Ammon's horn (tissue), 1 donor: ENCODE results near the gene OAS2.
A peak's percentile ranks its signal among the peaks of the same experiment; 100 is the strongest.
"Not testable (repeated sequence)": the region's sequence is repeated elsewhere in the genome, so short reads cannot be mapped to it uniquely, and the experiment has no call there.

Experiments
- DNase-seq: peaks from one replicate; pipeline ENCODE4 v3.0.0-alpha.2; 2016; ENCODE audit warnings: low spot score

OAS2 gene

DNA sequence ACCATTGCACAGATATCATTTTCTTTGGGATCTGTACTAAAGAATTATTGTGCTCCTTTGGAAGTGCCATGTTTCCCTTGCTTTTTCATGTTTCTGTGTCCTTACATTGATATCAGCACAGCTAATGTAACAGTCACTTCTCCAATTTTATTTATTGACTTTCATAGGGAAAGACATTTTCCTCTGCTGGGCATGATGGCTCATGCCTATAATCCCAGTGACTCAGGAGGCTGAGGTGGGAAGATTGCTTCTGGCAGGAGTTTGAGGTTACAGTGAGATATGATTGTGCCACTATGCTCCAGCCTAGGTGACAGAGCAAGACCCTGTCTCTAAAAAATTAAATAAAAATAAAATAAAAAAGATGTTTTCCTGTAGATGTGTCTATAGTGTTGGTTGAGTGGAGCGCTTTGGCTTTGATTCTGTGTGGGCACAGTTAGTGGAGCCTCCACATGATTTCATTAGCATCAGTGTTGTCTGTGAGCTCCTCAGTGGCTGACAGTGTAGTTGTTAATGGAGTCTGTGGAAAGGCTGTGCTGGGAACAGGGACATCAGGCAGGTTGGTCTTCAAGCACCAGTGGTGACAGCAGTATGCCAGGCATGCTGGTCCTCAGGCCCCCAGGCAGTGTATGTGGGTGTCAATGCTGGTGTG, 7.4 kb downstream of the OAS2 start:
- DNase-seq = no peak

DNA sequence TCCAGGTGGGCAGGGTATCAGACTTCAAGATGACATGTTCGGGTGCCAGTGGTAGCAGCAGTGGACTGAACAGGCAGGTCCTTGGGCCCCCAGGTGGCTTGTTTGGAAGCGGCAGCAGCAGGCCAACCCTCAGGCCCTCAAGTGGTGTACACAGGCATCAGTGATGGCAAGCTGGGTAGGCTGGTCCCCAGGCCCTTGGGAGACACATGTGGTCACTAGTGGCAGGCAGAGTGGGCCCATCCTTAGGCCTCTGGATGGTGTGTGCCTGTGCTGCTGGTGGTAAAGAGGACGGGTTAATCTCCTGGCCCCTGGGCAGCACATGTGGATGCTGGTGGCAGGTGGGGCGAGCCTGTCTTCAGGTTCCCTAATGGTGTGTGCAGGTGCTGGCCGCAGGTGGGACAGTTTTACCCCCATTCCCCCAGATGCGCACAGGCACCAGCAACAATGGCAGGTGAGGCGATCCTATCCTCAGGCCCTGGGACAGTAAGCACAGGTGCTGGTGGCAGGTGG, 8.0 kb downstream of the OAS2 start:
- DNase-seq = no peak

DNA sequence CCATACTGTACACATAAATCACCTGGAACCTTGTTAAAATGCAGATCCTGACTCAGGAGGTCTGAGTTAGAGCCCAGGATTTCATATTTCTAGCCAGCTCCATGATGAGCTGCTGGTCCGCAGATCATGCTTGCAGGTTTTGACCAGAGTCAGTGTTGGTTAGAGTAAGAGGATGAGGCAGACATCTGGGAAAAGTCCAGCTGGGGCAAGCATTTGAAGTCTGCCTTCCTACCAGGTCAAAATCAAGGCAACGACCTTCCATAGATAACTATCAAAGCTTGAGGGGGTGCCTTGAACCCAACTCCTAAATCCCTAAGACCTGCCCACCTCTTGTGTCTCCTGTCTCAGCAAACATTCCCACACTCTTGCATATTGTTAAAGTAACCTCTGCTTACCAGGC, 9.2 kb downstream of the OAS2 start:
- DNase-seq = no peak

DNA sequence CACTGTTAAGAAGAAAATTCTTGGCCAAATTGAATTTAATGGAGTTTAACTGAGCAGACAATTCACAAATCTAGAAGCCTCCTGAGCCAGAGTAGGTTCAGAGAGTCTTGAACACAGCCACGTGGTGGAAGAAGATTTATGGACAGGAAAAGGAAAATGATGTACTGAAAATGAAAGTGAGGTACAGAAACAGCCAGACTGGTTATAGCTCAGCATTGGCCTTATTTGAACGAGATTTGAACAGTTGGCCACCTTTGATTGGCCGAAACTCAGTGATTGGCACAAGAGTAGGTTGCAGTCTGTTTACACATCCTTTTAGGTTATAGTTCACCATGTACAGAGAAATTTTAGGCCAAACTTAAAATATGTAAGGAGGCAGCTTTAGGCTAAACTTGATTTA, 9.9 kb downstream of the OAS2 start:
- no peak for DNase-seq

DNA sequence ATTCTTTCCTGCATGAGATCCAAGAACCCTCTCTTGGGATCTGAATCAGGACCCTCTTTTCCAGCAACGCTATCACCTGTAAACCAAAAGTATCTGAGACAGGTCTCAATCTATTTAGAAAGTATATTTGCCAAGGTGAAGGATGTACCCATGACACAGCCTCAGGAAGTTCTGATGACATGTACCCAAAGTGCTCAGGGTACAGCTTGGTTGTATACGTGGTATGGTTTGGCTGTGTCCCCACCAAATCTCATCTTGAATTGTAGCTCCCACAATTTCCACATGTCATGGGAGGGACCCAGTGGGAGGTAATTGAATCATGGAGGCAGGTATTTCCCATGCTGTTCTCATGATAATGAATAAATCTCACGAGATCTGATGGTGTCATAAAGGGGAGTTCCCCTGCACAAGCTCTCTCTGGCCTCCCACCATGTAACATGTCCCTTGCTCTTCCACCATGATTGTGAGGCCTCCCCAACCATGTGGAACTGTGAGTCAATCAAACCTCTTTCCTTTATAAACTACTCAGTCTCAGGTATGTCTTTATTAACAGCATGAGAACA, 10.6 kb downstream of the OAS2 start:
- DNase-seq = not testable (repeated sequence)

DNA sequence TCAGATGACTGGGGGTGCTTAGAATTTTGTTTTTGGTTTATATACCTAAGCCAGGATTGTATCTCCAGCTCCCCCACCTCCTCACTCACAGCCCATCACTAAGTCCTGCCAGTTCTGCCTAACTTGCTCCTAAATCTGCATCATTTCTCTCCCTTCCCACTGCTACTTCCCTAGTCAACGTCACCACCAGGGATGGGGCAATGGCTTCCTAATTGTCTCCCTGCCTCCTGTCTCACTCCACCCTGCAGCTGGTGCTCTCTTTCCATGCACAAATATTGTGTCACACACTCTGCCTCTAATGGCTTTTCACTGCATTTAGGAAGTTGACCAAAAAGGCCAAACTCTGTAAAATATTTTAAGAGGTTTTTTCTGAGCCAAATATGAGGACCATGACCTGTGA, 11.5 kb downstream of the OAS2 start:
- DNase-seq = no peak

DNA sequence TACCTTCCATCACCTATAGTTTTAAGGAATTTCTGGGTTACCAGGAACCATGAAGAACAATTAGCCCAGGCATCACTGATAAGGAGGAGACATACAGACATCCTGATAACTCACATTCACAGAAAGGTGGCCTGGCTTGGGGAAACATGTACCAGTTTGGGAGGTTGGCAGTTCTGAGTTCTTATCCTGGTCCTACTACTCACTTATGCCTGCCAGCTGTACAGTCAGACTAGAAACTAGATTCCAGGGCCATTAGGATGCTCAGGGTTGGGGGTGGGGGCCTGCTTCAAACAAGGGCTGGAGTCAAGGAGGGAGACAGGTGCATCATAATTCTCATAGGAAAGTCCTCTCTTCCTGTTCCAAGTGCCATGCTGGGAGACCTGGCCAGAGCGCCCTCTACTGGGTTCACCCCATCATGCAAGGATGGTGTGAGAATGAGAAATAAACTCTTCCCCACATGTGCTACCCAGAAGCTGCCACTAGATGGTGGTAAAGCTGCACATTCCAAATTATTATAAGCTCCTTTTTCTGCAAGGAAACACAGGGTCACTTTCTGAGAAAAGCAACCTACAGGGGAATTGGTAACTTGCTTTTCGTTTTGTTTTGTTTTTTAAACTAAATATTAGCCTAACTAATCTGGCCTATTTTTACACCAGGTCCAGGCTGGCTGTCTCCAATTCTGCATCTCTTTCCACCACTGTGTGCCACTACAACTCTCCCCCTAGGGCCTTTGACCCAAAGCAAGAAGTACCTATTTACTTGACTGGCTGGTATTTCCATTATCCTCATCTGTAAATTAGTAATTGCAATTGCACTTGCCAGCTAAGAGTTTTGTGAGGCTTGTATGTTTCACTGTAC, 14.5 kb downstream of the OAS2 start:
- DNase-seq = peak; percentile 54

DNA sequence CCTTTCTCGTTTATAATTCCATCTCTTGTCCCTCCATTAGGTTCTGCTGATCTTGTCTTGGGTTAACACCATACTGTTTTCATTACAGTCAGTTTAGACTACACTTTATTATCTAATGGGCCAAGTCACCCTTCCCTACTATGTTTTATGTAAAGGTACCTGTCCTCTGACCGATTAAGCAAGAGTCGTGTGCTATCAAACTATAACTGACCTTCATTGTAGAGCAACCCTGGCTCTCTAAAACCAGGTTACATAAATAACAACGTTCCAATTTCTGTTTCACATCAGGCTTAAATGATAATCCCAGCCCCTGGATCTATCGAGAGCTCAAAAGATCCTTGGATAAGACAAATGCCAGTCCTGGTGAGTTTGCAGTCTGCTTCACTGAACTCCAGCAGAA, 16.7 kb downstream of the OAS2 start:
- DNase-seq = no peak

DNA sequence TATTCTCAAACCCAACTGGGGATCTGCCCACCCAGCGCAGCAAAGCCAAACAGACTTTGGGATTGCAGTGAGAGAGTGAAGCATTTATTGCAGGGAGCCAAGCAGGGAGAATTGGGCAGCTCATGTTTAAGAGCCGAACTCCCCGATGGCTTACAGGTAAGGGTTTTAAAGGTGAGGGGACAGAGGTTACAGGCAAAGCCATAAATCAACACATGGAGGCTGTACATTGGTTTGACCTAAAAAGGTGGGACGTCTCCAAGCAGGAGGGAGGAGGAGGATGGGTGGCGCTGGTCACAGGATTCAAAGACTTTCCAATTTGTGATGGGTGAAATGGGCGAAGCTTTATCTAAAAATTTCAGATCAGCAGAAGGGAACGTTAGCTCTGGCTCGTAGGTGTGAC, 18.2 kb downstream of the OAS2 start:
- no peak for DNase-seq

DNA sequence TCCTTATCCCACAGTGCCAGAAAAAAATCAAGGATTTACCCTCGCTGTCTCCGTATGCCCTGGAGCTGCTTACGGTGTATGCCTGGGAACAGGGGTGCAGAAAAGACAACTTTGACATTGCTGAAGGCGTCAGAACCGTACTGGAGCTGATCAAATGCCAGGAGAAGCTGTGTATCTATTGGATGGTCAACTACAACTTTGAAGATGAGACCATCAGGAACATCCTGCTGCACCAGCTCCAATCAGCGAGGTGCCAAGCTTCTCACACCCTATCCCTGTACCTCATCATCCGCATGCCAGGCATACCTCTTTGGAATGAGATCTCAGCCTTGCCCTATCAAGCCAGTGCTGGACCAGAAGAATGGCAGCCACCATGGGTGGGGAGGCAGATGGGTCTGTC, 19.2 kb downstream of the OAS2 start:
- no peak for DNase-seq

DNA sequence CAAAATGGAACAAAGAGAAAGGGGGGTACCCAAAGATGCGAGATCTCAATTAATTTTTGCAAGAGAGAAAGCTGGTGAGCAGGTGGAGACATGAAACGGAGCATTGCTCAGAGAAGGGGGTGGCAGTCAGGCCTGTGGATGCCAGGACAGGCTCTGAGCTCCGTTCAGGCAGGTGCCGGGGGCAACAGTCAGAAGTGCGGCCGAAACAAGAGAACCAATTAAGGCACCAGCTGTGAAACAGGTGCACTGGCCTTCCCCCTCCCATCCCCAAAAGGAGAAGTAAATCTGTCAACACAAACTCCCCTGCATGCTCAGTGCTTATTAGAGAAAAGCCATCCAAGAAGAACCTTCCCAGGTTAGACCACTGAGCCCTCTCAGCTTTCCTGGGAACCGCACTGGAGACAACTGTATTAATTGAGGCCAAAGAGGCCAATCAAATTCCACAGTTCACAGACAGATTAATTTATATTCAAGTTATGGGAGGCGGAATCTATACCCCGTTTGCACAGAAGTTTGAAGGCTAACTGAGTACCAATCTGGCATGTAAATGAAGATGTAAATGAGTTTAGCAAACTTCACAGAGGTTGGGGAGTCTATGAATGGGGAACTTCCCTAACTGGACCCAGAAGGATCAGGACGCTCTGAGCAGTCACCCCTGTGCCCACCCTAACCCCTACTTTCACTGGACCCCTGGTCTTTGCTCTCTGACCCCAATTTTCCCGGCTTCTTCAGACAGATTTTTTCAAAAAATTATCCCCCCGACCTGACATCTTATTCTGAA, 20.9 kb downstream of the OAS2 start:
- DNase-seq = no peak

DNA sequence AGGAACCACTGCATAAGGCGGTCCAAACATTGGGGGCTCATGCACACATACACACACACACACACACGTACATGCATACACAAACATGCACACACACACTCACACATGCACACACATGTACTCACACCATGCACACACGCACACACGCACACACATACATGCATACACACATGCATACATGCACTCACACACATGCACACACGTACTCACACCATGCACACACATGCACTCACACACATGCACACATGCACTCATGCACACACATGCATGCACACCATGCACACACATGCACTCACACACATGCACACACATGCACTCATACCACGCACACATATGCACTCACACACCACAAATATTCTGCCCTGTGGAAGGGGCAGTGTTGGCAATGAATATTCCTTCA, 22.1 kb downstream of the OAS2 start:
- no peak for DNase-seq

DNA sequence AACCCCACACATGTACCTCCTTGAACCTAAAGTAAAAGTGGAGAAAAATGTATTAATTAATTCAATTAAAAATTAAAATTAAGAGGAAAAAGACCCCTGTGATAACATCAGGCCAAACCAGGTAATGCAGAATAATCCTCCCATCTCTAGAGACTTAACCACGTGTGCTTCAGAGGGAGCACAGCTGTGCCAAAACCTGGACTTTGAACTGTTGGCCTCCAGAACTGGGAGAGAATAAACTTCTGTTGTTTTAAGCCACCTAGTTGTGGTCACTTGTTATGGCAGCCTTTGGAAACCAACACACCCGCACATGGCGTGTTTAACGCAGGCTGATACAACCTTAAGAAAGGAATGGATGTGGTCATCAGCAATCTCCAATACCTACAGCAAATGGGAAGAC, 23.8 kb downstream of the OAS2 start:
- no peak for DNase-seq

DNA sequence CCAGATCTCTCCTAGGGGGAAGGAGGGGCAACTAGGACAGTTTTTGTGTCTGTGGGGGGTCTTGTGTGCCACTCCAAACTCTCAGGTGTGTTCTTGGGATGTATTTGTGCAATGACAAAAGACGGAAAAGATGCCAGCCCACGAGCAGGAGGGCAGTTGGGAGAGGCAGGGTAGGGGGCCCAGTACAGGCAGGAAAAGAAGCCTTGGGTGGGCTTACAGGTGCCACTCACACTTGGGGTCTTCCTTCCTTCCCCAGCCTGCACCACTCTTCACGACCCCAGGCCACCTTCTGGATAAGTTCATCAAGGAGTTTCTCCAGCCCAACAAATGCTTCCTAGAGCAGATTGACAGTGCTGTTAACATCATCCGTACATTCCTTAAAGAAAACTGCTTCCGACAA, 24.4 kb downstream of the OAS2 start:
- DNase-seq = no peak

DNA sequence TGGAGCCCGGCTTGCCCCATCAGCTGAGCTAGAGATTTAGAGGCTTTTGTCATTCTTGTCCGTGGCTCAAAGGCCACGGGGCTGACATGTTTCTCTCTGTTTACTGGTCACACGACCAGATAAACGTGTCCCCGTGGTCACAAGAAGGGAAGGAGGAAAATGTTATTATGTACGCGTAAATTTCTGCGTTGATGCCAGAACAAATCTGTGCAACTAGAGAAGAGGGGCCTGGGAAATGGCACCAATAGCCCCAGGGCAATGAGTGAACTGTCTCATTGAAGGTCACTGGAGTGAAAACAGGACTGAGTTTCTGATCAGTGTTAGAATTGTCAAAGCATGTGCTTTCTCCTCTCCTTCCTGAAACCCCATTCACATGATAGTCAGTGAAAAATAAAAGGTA, 25.3 kb downstream of the OAS2 start:
- DNase-seq = no peak

DNA sequence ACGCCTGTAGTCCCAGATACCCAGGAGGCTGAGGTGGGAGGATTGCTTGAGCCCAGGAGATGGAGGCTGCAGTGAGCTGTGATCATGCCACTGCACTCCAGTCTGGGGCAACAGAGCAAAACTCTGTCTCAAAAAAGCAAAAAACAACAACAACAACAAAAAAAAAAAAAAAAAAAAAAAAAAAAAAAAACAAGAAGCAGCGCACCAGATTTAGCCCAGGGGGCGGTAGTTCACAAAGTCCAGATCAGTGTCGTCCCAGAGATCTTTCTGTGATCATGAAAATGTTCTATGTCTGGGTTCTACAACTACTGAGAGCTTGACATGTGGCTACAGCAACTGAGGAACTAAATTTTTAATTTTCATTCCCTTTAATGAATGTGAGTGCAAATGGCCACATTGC, 27.4 kb downstream of the OAS2 start:
- no peak for DNase-seq

DNA sequence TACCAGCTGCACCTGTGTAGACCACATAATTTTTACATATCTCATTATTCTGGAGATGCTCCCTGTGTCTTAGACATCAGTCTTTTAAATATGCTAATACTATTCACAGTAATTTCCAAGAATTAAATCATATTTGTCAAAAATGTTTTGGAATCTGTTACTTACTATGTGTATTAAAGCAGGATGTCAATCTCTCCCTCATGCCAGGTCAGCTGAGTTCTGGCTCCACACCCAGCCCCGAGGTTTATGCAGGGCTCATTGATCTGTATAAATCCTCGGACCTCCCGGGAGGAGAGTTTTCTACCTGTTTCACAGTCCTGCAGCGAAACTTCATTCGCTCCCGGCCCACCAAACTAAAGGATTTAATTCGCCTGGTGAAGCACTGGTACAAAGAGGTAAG, 27.9 kb downstream of the OAS2 start:
- no peak for DNase-seq

DNA sequence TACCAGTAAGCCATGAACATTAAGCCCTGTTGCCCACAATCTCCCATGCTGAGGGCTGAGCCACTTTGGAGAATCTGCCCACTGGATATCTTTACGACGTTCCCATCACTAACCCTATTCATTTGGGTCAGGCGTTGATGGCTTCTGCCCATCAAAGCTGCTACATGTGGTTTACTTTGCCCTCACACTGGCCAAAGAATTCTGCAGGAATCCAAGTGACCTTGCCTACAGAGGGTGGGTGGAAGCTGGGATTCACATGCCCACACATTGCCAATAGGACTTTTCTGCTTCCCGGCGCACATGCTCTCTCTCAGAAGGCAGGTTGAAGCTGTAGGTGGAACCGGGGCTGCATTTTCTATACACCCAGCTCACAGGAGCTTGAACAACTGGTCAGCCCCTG, 28.3 kb downstream of the OAS2 start:
- no peak for DNase-seq

DNA sequence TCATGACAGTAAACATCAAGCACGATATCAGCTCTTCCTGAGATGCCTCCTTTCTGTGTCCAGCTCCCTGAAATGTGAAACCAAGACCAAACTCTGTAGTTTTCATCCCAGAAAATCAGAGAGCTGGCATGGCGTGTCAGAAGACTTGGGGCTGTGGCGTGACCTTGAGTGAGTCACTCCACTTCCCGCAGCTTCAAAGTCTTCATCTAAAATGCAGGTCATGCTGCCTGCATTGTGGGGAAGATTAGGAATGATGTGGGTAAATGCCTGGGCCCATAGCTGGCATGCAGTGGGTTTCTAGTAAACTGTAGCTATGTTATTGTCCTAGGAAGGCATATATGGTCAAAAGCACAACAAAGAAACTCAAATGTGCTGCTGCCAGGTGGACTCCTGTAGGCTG, 28.8 kb downstream of the OAS2 start:
- no peak for DNase-seq

DNA sequence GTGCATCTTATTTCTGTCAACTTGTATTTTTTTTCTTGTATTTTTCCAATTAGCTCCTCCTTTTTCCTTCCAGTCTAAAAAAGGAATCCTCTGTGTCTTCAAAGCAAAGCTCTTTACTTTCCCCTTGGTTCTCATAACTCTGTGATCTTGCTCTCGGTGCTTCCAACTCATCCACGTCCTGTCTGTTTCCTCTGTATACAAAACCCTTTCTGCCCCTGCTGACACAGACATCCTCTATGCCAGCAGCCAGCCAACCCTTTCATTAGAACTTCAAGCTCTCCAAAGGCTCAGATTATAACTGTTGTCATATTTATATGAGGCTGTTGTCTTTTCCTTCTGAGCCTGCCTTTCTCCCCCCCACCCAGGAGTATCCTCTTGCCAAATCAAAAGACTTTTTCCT, 32.4 kb downstream of the OAS2 start:
- no peak for DNase-seq

DNA sequence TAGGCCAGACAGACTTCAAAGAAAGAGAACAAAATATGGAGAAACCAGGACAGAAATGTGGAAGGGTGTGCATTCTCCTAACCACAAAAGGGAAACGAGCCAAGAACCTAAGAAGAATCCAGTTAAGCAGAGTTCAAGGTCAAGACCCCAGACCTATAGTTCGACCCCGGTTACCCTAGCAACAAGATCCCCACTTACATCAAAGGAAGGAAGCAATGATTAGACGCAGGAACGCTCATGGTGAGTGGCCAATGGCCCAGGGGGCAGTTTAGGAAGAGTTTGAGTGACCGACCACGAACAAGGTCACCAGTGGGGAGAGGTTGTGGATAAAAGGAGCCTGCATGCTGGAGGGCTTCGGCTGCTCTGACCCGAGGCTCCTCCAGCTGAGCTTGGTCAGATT, 36.2 kb downstream of the OAS2 start:
- no peak for DNase-seq

DNA sequence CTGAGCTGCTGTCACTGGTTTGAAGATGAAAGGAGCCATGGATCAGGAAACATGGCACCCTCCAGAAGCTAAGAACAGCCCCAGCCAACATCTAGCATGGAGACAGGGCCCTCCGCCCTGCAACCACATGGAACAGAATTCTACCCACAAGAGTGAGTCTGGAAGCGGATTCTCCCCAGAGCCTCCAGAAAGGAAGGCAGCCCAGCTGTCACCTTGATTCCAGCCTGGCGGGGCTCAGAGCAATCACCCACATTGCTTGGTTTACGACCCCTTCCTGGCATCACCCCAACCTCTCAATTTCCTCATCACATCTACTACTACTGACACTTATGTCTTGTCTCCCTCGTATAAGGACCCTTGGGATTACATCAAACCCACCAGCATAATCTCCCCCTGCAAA, 38.5 kb downstream of the OAS2 start:
- DNase-seq = no peak

DNA sequence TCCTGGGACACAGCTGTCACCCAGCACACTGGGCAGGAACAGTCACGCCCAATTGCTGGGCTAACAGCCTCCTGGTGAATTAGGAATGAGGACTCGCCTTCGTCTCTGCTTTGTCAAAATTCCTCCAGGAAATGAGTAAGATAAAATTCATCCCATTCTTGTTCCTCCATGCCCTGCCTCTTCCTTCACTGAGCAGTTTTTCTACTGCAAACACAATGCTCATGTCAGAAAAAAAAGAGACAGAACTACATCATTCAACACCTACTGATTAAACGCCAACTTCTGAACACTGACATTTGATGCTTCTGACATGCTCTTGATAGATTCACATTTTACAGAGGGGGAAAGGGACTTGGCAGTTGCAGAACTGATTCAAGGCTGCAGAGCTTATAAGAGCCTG, 40.7 kb downstream of the OAS2 start:
- DNase-seq = no peak
